Measurements from ENCODE around the gene MKI67.

MKI67 gene

DNA sequence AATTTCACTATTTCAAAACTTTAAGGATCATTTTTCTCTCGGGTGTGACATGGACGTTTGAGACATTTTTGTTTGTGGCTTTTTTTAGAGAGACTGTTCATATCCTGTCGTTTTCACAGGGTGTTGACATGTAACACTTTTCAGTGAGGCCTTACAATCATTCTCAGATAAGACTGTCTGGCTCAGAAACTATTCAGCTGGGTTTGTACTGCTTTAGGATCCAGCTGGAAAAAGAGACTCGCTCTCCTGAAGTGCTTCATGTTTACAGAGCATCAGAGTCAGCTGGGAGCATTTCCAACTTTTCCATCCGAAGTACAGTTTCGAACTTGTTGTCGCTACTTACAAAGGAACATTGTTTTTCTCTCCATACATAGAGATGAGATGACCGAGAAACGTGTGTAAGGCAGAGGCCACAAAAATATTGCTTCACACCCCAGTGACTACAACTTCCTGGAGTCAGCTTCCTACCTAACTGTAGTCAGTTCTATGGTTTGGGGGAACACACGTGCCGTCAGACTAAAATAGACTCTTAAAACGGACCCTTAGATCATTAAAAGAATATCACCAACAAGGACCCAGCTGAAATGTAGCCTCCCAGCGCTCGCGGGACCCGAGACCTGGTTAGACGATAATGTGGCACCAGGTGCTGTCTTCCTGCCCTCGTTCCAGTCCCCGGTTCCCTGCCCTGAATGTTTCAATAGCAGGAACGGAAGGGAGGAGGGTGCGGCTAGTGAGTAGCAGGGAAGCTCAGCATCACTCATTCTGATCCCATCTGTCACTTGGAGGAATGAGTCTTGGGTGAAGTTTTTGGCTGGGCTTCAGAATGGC is 78.0 kb downstream of the MKI67 start:
- DNase-seq: peak; percentile 80

DNA sequence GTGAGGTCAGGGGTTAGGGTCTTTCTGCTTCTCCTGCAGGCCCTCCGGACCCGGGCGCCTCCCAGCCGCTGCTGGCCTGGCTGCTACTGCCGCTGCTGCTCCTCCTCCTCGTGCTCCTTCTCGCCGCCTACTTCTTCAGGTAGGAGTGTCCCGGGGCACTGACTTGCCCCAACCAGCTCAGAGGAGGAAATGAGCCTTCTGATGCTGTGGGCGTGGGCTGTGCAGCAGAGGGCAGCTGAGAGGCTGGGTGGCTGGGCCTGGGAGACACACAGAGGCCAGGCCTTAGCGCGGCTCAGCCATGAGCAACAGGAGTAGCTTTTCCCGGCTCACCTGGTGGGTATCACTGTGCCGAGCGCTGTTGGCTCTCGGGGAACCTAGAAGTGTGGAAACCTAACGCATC is 78.9 kb downstream of the MKI67 start:
- peak; percentile 96 for DNase-seq

GRCh38 chr10:128046953-128047290 is 79.3 kb downstream of the MKI67 start:
- no peak for DNase-seq
